Coronary artery (tissue), 2 donors: Measurements from ENCODE around the gene CCNG1.

Experiments
- DNase-seq: peaks from one replicate; pipeline ENCODE4 v3.0.0-alpha.2; 2017; ENCODE audit warnings: low spot score
- H3K27ac ChIP-seq, 2 donors: fragments of 200-600 bp; sonication (generic); one replicate each; pipeline ENCODE4 v1.5.1; 2016 to 2019
- H3K4me3 ChIP-seq: fragments of 200-600 bp; sonication (generic); 2 replicates; pipeline ENCODE4 v1.5.1; 2016; ENCODE audit warnings: mild to moderate bottlenecking, moderate library complexity
- TF ChIP-seq, protein P1 (sequence below): fragments of 200-600 bp; sonication (generic); IDR thresholded peaks from one replicate; pipeline ENCODE4 v1.5.1; 2019; ENCODE audit warnings: antibody characterized with exemption

CCNG1 gene

DNA sequence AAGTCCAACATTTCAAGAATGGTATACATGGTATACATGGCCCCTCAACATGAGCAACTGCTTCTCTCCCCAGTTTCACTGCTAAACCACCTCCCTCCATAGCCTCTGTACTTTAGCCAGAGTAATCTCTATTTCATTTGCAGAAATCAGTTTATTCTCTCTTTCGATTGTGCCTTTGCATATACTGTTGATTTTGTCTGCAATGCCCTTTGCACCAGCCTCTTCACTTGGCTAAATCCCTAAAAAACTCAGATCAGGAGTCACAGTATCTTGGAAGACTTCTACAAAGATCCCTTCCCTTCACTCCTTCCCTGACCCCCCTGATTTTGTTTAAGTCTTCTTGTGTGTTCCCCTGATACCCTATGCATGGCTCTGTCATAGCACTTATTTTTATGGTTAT lies 4.9 kb upstream of the CCNG1 start:
- DNase-seq = no peak
- TF ChIP-seq, protein P1, sequence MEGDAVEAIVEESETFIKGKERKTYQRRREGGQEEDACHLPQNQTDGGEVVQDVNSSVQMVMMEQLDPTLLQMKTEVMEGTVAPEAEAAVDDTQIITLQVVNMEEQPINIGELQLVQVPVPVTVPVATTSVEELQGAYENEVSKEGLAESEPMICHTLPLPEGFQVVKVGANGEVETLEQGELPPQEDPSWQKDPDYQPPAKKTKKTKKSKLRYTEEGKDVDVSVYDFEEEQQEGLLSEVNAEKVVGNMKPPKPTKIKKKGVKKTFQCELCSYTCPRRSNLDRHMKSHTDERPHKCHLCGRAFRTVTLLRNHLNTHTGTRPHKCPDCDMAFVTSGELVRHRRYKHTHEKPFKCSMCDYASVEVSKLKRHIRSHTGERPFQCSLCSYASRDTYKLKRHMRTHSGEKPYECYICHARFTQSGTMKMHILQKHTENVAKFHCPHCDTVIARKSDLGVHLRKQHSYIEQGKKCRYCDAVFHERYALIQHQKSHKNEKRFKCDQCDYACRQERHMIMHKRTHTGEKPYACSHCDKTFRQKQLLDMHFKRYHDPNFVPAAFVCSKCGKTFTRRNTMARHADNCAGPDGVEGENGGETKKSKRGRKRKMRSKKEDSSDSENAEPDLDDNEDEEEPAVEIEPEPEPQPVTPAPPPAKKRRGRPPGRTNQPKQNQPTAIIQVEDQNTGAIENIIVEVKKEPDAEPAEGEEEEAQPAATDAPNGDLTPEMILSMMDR = no peak
- Histone ChIP-seq H3K27ac (no peak overlapping the region), H3K4me3 (no peak overlapping the region)

- DNase-seq = no peak
- Histone ChIP-seq H3K27ac (no peak overlapping the region), H3K4me3 (no peak overlapping the region)
- TF ChIP-seq, protein P1 = no peak
Measured at GRCh38 chr5:163433271-163433670, 4.1 kb upstream of the CCNG1 start.

- DNase-seq = no peak
- TF ChIP-seq, protein P1 = no peak
- H3K27ac ChIP-seq = no peak overlapping the region
- H3K4me3 ChIP-seq = no peak overlapping the region
Measured at GRCh38 chr5:163434401-163434866, 3.0 kb upstream of the CCNG1 start.

- Histone ChIP-seq H3K4me3 (peak overlapping the region; percentile 97), H3K27ac (peak overlapping the region in 1 of 2 donors; percentile 94)
- TF ChIP-seq, protein P1 = no peak
- DNase-seq = no peak
Measured at GRCh38 chr5:163436515-163436914, 880 bp upstream of the CCNG1 start.

- Histone ChIP-seq H3K27ac (peak overlapping the region; percentile 84 to 94), H3K4me3 (peak overlapping the region; percentile 97)
- TF ChIP-seq, protein P1 = no peak
- DNase-seq = no peak
Measured at GRCh38 chr5:163437011-163437308, 435 bp upstream of the CCNG1 start.

DNA sequence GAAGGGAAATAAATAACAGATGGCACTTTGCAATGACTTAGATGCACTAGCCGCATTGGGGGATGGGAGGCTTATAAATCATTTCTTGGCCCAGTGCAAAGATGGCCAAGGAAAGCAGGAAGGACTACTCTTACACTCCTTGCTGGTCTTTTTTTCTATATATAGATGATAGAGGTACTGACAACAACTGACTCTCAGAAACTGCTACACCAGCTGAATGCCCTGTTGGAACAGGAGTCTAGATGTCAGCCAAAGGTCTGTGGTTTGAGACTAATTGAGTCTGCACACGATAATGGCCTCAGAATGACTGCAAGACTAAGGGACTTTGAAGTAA lies 1.7 kb downstream of the CCNG1 start:
- TF ChIP-seq, protein P1 = no peak
- no peak overlapping the region for H3K27ac ChIP-seq
- no peak for DNase-seq
- H3K4me3 ChIP-seq = peak overlapping the region; percentile 19

DNA sequence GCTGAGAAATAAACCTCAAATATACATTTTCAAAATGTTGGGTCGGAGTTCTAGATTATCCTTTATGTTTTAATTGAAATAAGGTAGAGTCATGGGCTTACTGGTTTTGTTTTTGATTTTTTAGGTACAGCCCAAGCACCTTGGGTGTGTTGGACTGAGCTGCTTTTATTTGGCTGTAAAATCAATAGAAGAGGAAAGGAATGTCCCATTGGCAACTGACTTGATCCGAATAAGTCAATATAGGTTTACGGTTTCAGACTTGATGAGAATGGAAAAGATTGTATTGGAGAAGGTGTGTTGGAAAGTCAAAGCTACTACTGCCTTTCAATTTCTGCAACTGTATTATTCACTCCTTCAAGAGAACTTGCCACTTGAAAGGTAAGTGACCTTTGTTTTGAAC lies 3.6 kb downstream of the CCNG1 start:
- Histone ChIP-seq H3K4me3 (no peak overlapping the region), H3K27ac (no peak overlapping the region)
- TF ChIP-seq, protein P1 = no peak

More for the DNA sequence above, 3.6 kb downstream of the CCNG1 start:
- no peak for DNase-seq
